Liver (tissue), 9 donors: ENCODE data around the gene BLZF1. TPM values are rescaled to one million over a fixed set of nuclear protein-coding genes. Genes with fewer than 3 reads are reported as not detected.

Experiments used
- DNase-seq: peaks from one replicate; pipeline ENCODE4 v3.0.0-alpha.2; 2017; ENCODE audit warnings: low spot score
- H3K27ac ChIP-seq, 2 donors: one replicate each; pipeline ENCODE4 v1.7.0; 2013; ENCODE audit warnings: inconsistent platforms in 2 of 2, low read length in 2 of 2, control low read depth in 1 of 2, low read depth in 1 of 2, mild to moderate bottlenecking in 1 of 2
- H3K27me3 ChIP-seq, 4 donors: one replicate each; pipeline versions ENCODE4 v1.6.1 to v1.7.0; 2013; ENCODE audit warnings: low read length in 3 of 4, inconsistent platforms in 1 of 4, mild to moderate bottlenecking in 1 of 4, moderate library complexity in 1 of 4; ENCODE audit not compliant: control insufficient read depth in 4 of 4, insufficient read depth in 4 of 4
- H3K36me3 ChIP-seq, 4 donors: one replicate each; pipeline versions ENCODE4 v1.6.1 to v1.7.0; 2013; ENCODE audit warnings: low read length in 3 of 4, mild to moderate bottlenecking in 3 of 4, low read depth in 1 of 4, moderate library complexity in 1 of 4; ENCODE audit not compliant: control insufficient read depth in 4 of 4, insufficient read depth in 3 of 4
- H3K4me1 ChIP-seq, 4 donors: one replicate each; pipeline versions ENCODE4 v1.6.1 to v1.7.0; 2013; ENCODE audit warnings: low read length in 3 of 4, mild to moderate bottlenecking in 3 of 4, moderate library complexity in 1 of 4; ENCODE audit not compliant: control insufficient read depth in 4 of 4, insufficient read depth in 4 of 4
- H3K4me3 ChIP-seq, 3 donors: one replicate each; pipeline versions ENCODE4 v1.6.1 to v1.7.0; 2013; ENCODE audit warnings: low read length in 3 of 3, control low read depth in 1 of 3, low read depth in 1 of 3, mild to moderate bottlenecking in 1 of 3
- H3K9ac ChIP-seq, 2 donors: one replicate each; pipeline ENCODE4 v1.7.0; 2013; ENCODE audit warnings: low read length in 2 of 2, mild to moderate bottlenecking in 2 of 2, moderate library complexity in 2 of 2, control low read depth in 1 of 2, low read depth in 1 of 2
- H3K9me3 ChIP-seq, 4 donors: one replicate each; pipeline versions ENCODE4 v1.6.1 to v1.7.0; 2013; ENCODE audit warnings: low read length in 3 of 4; ENCODE audit not compliant: control insufficient read depth in 4 of 4
- EGR1 ChIP-seq, 2 donors: IDR thresholded peaks; 2 replicates each; pipeline ENCODE4 v1.6.1; 2016 to 2018; ENCODE audit warnings: antibody characterized with exemption in 2 of 2, low read depth in 2 of 2
- FOXA1 ChIP-seq: IDR thresholded peaks from 2 replicates; pipeline ENCODE4 v1.6.1; 2016; ENCODE audit warnings: antibody characterized with exemption
- GABPA ChIP-seq, 2 donors: IDR thresholded peaks in 1 of 2; conservative IDR thresholded peaks in 1 of 2; 2 replicates each; pipeline ENCODE4 v1.6.1; 2016; ENCODE audit warnings: antibody characterized with exemption in 2 of 2, mild to moderate bottlenecking in 1 of 2, moderate library complexity in 1 of 2
- HNF4A ChIP-seq, 2 donors: conservative IDR thresholded peaks; 2 replicates each; pipeline ENCODE4 v1.6.1; 2016; ENCODE audit warnings: antibody characterized with exemption in 2 of 2, mild to moderate bottlenecking in 2 of 2
- HNF4G ChIP-seq: IDR thresholded peaks from 2 replicates; pipeline ENCODE4 v1.6.1; 2016; ENCODE audit warnings: antibody characterized with exemption
- RAD21 ChIP-seq, 2 donors: IDR thresholded peaks; 2 replicates each; pipeline ENCODE4 v1.6.1; 2016; ENCODE audit warnings: antibody characterized with exemption in 2 of 2, mild to moderate bottlenecking in 2 of 2
- SP1 ChIP-seq: IDR thresholded peaks from 2 replicates; pipeline ENCODE4 v1.6.1; 2018; ENCODE audit warnings: antibody characterized with exemption, mild to moderate bottlenecking
- TAF1 ChIP-seq: conservative IDR thresholded peaks from 2 replicates; pipeline ENCODE4 v1.6.1; 2016; ENCODE audit warnings: antibody characterized with exemption, mild to moderate bottlenecking
- WGBS: extraction: QIAGEN DNeasy Blood & Tissue Kit; methylation state at CpG from one replicate; pipeline ENCODE4 v1.1.7; 2013; 5-methylcytosine and 5-hydroxymethylcytosine counted together
- polyA plus RNA-seq, 2 donors: library from polyadenylated mRNA; stranded (reverse) in 1 of 2; unstranded in 1 of 2; fragments of 200-250 nt in 1 of 2; fragments of >200 nt in 1 of 2; fragmentation: Nextera tagmentation in 1 of 2; extraction: Ambion mirVana in 1 of 2; gene quantifications; one replicate each; pipeline versions ENCODE4 v1.2.1 to v1.2.3, GENCODE V29; 2013 to 2015
- total RNA-seq, 2 donors: library from RNA; depleted of rRNA; stranded (reverse); fragments of >200 nt; gene quantifications; one replicate each; pipeline ENCODE4 v1.2.3, GENCODE V29; 2014
- TF ChIP-seq, protein P1 (sequence below): IDR thresholded peaks from 2 replicates; pipeline ENCODE4 v1.6.1; 2016; ENCODE audit warnings: antibody characterized with exemption
- TF ChIP-seq, protein P2 (sequence below): fragments of 150-350 bp; IDR thresholded peaks from 2 replicates; pipeline ENCODE4 v1.5.1; 2017; ENCODE audit warnings: improper control_type of control experiment, low read depth, low read length; ENCODE audit not compliant: missing input control
- TF ChIP-seq, protein P3 (sequence below): IDR thresholded peaks from 2 replicates; pipeline ENCODE4 v1.6.1; 2016; ENCODE audit warnings: antibody characterized with exemption, mild to moderate bottlenecking
- donor health status: healthy.
- donor health status: healthy.
- donor health status: healthy.
- donor health status: healthy.
- donor health status: healthy.

BLZF1 gene
- total and polyA plus RNA-seq, 4 donors = 5.3 to 13.1 (median 8.7) TPM

DNA sequence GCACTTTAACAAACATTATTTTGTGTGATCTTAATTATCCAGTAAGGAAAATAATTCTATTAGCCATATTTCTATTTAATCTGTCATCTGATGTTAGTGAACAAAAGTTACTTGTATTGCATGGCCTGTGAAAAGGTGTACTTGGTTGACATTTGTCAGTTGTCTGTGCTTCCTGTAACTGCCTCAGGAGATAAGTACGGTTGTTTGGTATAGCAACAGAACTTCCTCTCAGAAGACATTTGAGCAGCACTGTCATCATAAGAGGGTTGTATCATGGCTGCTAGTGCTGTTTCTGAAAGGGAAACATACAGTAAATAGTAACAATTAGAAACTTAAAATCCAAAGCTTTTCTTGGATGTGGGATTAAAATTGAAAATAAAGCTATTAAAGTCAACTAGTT lies 3.4 kb downstream of the BLZF1 start:
- Histone ChIP-seq H3K9ac (no peak overlapping the region), H3K27ac (no peak overlapping the region), H3K9me3 (no peaks in the 10 kb centered on the region), H3K4me1 (peaks cover 2 to 21% (median 12%) of the 10 kb centered on the region in 4 donors), H3K36me3 (peaks cover under 1 to 13% (median 8%) of the 10 kb centered on the region in 4 donors), H3K4me3 (no peak overlapping the region), H3K27me3 (no peaks in the 10 kb centered on the region)
- no peak for DNase-seq
- TF ChIP-seq TAF1 = no peak
- no peak for TF ChIP-seq RAD21 (IDR thresholded peaks at IDR 0.05)
- TF ChIP-seq SP1 = no peak
- no peak for TF ChIP-seq HNF4A (conservative IDR thresholded peaks at IDR 0.05)
- no peak for TF ChIP-seq FOXA1
- TF ChIP-seq HNF4G = no peak
- TF ChIP-seq, protein P1, sequence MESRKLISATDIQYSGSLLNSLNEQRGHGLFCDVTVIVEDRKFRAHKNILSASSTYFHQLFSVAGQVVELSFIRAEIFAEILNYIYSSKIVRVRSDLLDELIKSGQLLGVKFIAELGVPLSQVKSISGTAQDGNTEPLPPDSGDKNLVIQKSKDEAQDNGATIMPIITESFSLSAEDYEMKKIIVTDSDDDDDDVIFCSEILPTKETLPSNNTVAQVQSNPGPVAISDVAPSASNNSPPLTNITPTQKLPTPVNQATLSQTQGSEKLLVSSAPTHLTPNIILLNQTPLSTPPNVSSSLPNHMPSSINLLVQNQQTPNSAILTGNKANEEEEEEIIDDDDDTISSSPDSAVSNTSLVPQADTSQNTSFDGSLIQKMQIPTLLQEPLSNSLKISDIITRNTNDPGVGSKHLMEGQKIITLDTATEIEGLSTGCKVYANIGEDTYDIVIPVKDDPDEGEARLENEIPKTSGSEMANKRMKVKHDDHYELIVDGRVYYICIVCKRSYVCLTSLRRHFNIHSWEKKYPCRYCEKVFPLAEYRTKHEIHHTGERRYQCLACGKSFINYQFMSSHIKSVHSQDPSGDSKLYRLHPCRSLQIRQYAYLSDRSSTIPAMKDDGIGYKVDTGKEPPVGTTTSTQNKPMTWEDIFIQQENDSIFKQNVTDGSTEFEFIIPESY = no peak
- TF ChIP-seq, protein P2, sequence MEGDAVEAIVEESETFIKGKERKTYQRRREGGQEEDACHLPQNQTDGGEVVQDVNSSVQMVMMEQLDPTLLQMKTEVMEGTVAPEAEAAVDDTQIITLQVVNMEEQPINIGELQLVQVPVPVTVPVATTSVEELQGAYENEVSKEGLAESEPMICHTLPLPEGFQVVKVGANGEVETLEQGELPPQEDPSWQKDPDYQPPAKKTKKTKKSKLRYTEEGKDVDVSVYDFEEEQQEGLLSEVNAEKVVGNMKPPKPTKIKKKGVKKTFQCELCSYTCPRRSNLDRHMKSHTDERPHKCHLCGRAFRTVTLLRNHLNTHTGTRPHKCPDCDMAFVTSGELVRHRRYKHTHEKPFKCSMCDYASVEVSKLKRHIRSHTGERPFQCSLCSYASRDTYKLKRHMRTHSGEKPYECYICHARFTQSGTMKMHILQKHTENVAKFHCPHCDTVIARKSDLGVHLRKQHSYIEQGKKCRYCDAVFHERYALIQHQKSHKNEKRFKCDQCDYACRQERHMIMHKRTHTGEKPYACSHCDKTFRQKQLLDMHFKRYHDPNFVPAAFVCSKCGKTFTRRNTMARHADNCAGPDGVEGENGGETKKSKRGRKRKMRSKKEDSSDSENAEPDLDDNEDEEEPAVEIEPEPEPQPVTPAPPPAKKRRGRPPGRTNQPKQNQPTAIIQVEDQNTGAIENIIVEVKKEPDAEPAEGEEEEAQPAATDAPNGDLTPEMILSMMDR = no peak
- TF ChIP-seq, protein P3, sequence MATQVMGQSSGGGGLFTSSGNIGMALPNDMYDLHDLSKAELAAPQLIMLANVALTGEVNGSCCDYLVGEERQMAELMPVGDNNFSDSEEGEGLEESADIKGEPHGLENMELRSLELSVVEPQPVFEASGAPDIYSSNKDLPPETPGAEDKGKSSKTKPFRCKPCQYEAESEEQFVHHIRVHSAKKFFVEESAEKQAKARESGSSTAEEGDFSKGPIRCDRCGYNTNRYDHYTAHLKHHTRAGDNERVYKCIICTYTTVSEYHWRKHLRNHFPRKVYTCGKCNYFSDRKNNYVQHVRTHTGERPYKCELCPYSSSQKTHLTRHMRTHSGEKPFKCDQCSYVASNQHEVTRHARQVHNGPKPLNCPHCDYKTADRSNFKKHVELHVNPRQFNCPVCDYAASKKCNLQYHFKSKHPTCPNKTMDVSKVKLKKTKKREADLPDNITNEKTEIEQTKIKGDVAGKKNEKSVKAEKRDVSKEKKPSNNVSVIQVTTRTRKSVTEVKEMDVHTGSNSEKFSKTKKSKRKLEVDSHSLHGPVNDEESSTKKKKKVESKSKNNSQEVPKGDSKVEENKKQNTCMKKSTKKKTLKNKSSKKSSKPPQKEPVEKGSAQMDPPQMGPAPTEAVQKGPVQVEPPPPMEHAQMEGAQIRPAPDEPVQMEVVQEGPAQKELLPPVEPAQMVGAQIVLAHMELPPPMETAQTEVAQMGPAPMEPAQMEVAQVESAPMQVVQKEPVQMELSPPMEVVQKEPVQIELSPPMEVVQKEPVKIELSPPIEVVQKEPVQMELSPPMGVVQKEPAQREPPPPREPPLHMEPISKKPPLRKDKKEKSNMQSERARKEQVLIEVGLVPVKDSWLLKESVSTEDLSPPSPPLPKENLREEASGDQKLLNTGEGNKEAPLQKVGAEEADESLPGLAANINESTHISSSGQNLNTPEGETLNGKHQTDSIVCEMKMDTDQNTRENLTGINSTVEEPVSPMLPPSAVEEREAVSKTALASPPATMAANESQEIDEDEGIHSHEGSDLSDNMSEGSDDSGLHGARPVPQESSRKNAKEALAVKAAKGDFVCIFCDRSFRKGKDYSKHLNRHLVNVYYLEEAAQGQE = no peak
- no peak for TF ChIP-seq EGR1 (IDR thresholded peaks at IDR 0.05; ENCODE audit: low read depth in 2 of 2)
- 66% methylated on average over 1 of the region's 1 CpG for WGBS

GRCh38 chr1:169381162-169381561 lies 13.2 kb downstream of the BLZF1 start:
- DNase-seq = no peak
- Histone ChIP-seq H3K9me3 (no peaks in the 10 kb centered on the region), H3K27ac (no peak overlapping the region), H3K36me3 (peaks cover 3 to 28% (median 21%) of the 10 kb centered on the region in 4 donors), H3K4me1 (peaks cover 2 to 14% (median 9%) of the 10 kb centered on the region in 4 donors), H3K4me3 (no peak overlapping the region), H3K9ac (no peak overlapping the region), H3K27me3 (no peaks in the 10 kb centered on the region)
- TF ChIP-seq, protein P1 = no peak
- TF ChIP-seq HNF4A (conservative IDR thresholded peaks at IDR 0.05) = no peak
- TF ChIP-seq FOXA1 = no peak
- TF ChIP-seq GABPA (IDR thresholded peaks at IDR 0.05 in 1 of 2, conservative IDR thresholded peaks at IDR 0.05 in 1 of 2) = no peak
- TF ChIP-seq SP1 = no peak
